ENCODE measurements around the gene PREPL.

GRCh38 chr2:44271296-44271695 lies 90.0 kb downstream of the PREPL start:
- TF ChIP-seq CTCF (IDR thresholded peaks at IDR 0.05; ENCODE audit: low read depth, low read length) (no peak), EZH2phosphoT487 (IDR thresholded peaks at IDR 0.05; ENCODE audit: low read depth) (no peak)
